ENCODE results near the gene RXRA.
A peak's percentile ranks its signal among the peaks of the same experiment; 100 is the strongest.

The RXRA gene

DNA sequence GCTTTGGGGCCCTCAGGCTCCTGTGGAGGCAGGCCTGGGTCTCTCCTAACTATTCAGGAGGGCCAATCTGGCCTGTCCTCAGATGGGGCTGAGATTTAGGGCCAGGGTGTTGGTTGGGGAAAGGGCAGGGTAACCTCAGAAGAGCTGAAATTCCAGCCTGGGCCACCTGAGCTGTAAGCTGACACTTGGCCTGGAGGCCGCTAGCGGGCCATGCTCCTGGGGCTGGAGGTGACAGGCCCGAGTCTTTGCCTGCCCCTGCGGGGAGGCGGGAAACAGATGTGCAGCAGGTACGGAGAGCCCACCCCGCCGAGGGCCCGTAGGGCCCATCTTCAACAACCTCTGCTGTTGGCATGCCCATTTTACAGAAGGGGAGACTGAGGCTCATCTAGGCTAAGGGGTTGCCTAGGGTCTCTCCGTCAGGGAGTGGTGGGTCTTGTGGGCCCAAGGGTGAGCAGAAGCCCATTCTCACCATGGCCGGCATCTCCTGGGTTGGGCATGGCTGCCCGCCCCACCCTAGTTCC is 69.5 kb downstream of the RXRA start:
- no peak for DNase-seq

DNA sequence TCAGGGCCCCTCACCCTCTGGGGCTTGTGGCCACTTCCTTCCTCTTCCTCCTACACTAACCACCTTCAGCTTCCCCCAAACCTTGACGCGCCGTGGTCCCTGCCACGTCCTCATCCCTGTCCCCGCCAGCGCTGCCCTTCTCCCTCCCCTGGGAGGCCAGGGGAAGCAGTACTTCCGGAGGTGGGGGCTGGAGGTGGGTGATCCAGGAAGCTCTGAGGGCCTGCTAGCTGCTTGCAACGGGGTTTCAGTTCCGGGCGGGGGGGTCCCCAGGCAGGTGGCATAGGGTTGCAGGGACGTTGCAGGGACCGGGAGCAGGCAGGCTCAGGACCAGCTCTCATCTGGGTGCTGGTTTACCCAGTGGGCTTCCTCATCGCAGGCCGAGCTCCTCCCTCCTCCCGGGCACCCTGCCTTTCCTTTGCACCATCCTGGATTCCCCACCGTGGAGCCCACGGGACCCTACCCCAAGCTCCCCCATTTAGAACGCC is 70.0 kb downstream of the RXRA start:
- DNase-seq: no peak

DNA sequence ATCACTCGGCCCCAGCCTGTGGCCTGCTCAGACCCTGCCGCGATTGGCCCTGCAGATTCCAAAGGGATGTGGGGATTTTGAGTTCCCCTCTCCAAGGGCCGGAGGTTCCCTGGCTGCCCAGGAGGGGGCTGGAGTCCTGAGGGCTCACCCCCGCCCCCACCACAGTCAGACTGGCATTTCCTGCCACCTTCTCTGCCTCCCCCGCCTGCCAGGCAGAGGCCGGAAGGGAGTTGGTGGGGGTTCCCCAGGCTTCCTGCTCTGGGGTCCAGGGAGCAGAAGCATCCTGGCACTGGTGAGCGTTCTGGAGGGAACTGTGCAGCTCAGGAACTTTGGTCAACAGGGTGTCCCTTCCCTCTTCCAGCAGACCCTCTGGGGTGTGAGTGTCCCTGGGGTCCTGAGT is 70.6 kb downstream of the RXRA start:
- no peak for DNase-seq

DNA sequence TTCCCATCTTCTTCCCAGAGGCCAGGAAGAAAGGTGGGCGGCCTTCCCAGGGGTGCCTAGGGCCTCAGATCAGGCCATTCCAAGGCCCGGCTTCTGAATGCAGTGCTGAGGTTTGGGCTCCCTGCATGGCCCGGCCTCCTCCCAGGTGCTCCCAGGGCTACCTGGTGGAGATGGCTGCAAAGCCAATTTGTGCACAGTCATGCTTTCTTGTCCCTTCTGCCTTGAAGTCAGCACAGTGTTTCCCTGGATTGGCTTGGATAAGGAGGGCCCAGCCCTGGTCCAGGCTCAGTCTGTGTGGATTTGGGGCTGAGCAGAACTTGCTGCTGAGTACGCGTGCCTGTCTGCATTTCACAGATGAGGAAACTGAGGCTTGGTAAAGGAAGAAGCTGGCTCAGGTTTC is 72.5 kb downstream of the RXRA start:
- DNase-seq: no peak

DNA sequence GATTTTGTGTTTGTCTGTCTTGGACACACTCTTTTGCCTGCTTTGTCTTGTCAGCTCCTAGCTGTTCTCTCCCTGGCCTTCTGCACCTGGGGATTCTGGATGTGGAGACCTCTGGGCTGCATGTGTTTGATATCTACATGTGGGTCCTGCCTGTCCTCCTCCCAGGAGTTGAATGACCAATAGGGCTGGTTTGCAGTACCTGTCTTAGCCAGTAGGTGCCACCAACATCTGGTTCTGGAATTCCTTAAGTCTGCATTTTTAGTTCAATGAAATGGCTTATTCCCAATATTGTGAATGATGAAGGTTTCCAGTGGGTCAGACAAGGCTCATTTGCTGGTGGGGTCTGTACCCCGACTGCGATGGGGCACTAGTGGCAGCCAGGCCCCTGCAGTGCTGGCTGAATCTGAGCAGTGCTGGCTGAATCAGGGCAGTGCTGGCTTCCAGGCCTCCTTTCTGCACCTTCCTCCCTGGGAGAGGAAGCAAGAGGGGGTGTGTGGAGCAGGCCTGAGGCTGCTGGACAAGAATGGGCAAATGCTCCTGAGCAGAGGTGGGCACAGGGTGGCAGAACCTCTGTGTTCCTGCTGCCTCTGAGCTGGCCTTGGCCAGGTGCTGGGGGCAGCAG is 73.3 kb downstream of the RXRA start:
- no peak for DNase-seq

DNA sequence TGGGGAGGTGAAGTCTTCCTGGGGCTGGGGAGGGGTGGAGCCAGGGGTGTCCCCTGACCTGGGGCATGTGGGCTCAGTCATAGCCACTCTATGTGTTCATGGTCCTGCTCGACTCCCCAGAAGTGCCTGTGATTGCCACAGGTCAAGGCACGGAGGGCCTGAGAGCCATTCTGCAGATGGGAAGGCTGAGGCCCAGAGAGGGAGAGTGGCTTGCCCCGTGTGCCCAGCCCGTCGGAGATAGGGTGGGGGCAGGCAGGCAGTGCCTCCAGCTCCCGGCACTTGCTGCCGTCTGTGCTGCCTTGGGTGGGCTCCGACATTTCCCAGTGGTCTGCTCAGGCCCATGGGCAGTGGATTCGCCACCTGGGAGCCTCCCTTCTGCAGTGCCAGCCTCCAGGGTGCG is 74.0 kb downstream of the RXRA start:
- no peak for DNase-seq

DNA sequence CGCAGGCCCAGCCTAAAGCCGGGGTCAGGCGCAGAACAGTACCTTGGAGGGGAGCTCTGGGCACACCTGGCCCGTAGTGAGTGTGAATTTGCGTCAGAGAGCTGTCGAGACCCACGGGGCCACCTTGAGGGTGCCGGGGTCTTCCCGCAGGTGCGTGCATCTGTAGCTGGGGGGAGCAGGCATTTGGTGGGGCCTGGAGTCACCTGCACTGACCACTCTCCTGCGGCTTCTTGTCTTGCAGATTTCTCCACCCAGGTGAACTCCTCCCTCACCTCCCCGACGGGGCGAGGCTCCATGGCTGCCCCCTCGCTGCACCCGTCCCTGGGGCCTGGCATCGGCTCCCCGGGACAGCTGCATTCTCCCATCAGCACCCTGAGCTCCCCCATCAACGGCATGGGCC is 75.1 kb downstream of the RXRA start:
- DNase-seq: no peak

DNA sequence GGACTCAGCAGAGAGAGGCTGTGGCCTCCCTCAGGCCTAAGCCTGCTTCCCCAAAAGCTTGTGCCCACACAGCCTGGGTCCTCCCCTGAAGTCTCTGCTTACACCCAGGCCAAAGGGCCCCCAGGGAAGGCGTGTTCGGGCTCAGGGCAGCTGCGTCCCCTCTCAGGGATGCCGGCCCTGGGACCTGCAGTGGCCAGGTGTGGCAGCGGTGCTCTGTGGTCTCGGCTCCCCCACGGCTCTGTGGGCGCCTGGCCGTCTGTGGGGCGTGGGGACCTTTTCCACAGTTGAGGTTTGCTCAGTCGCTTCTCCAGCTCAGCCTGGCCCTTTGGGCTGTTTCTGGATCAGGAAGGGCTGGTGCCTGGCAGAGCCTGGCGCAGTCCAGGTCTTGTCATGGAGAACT is 75.9 kb downstream of the RXRA start:
- DNase-seq: no peak

DNA sequence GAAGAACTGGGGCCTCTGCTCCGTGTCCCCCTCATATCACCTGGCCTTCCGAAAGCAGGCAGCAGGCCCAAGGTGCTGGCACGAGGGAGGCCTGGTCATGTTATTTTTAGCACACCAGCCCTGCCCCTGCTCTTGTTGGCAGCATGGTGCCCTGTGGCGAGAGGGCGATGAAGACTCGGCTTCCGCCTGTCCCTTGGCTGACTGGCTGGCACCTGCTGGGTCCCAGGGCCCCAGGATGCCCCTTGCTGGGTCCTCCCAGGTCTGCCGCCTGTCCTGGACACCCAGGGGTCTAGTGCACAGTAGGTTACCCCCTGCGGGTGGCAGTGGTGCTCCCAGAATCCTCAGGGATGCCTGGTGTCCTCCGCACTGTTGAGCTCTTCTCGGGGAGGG is 77.0 kb downstream of the RXRA start:
- no peak for DNase-seq

DNA sequence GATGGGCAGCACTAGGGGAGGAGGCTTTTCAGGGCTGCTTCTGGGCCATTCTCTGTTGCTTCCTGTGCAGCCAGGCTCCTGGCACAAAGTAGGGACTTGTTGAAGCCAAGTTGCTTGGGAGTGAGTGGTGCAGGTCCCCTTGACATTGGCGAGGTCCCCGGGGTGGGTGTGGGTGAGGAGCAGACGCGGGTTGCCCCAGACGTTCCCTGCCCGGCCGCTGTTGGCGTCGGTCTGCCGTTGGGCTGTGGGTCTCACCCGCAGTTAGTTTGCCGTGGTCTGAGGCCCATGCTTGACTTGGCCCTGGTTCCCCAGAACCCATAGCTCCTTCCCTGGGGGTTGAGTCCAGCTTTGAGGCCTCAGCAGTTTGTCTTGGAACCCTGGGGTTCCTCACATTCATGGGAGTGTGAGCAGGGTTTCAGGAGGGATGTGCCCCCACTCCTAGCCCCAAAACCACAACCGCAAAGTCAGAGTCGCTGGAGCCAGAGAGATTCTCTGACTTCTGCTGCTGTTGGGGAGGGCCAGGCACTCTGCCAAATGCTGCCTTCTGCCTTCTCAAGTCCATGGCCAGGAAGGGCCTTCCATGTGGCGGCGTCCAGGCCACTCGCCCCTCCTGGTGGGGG is 77.5 kb downstream of the RXRA start:
- DNase-seq: peak in 39 of 51 donors; percentile 19 to 75 (median 46)

DNA sequence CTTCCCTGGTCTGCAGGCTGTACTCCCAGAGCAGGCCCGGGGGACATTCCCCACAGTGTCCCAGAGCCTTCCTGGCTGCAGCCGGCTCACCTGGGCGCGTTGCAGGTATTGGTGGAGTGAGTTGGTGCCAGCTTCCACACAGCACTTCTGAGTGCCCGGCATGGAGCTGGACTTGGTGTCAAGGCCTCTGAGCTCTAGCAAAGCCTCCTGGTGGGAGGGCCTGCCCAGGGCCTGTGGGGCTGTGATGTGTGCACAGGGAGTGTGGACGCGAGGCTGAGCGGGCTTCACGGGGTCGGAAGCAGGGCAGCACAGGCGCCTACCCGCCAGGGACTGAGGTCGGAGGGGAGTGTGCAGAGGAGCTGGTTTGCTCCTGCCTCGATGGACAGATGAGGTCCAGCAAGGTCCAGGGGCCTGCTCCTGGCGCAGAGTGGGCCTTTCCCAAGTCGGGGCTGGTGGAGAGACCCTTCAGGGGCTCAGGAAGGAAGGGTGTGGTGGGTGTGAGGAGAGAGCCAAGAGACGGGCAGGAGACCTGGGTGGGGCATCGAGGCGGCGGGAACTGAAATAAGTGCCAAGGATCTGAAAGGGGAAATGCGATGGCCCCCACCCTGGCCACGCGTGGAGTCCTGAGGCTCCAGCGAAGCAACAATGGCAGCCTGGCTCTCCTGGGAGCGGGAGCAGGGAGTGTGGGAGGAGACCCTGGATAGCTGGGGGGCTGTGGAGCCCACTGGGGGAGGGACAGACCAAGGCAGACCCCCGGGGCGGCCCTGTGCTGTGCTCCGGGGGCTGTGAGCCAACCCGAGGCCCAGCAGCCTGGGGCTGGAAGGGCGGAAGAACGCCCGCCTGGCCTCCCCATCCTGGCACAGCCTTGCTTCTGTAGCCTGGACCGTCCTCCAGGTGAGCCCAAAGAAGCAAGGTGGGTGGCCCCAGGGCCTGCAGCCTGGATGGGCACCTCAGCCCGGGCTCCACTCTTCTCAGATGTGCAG is 78.4 kb downstream of the RXRA start:
- DNase-seq: no peak

DNA sequence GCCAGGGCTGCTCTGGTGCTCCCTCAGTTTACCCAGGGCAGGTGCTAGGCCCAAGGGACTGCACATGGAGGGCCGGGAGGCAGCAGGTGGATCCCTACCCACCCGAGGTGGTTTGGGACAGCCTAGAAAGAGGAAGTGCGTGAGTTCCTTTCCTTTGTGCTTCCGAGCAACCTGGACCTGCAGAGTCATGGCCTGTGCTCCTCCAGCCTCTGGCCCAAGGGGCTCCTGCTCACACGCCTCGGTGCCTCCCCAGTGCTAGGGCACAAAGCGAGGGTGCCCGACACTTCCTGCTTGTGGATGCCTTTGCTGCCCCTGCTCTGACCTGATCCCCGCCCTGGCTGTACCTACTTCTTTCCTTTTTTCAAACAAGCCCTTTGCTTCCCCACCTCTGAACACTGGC is 79.3 kb downstream of the RXRA start:
- no peak for DNase-seq

DNA sequence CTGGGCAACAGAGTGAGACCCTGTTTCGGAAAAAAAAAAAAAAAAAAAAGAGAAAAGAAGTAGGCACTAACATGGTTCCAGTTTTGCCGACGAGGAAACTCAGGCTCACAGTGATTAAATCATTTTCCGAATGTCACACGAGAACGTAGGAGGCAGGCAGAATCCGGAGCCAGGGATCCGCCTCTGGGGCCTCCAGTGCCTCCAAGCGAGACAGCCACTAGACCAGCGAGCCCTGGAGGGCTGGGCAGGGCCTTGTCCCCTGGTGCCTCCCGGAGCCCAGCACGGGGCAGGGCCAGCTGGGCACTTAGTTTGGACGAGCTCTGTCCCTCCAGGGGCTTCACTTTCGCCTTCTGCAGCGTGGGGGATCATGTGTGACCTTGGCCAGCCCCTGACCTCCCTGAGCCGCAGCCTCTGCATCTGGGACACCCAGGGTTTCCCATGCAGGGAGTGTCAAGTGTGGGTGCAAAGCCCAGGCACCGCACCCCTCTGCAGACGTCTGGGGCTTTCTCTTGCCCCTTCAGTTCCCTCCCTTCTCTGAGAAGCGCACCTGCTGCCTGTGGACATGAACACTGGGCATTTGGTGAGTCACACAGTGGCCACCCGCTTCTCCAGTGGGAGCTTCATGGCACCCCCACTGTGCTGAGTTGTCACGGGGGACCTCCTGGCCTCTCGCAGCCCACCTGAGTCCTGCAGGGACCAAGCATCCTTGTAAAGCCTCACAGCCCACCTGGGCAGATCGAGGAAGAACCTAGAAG is 80.3 kb downstream of the RXRA start:
- peak in 4 of 51 donors; percentile 29 to 43 (median 36) for DNase-seq

DNA sequence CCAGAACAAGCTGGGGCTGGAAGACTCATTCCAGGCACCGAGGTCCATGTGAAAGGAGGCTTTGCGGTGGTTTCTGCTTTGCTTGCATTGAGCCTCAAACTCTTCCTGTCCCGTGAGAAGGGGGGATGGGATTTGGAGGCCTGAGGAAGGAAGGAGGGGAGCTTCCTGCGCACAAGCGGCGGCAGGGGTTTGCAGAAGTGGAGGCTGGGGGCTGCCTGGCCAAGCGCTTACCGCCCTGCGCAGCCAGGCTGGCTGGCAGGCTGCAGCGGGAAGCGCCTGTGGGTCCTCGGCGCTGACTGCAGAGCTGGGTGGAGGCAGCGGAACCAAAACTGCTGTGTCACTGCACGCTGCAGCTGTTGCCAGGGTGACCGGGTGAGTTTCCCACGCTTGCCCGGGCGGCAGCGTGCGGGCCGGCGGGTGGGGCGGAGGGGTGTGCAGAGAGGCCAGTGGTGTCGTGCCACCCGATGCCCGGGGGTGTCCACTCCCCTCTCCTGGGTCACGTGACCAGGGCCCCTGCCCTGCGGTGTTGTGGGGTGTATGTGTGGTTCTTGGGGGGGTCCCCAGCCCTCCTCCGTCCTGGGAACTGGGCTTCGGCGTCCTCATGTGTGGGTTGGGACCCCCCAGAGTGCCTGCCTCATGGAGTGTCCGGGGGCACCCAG is 81.0 kb downstream of the RXRA start:
- DNase-seq: peak; percentile 34 to 94 (median 85)

DNA sequence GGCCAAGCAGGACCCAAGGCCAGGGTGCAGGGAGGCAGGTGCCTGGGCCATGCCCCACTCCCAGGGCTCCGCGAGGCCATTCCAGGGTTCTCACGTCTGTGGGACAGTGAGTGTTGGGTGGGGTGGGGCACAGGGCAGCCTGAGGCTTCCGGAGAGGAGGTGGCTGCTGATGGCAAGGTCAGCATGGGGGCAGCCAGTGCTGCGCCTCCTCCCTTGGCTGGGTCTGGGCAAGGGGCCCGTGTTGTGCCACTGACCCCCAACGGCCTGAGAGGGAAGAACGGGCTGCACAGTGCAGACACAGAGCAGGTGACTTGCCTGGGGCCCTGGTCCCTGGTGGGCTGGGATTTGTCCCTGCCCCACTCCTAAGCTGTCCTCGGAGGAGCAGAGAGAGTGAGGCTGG is 82.1 kb downstream of the RXRA start:
- peak in 4 of 51 donors; percentile 18 to 28 (median 25) for DNase-seq

DNA sequence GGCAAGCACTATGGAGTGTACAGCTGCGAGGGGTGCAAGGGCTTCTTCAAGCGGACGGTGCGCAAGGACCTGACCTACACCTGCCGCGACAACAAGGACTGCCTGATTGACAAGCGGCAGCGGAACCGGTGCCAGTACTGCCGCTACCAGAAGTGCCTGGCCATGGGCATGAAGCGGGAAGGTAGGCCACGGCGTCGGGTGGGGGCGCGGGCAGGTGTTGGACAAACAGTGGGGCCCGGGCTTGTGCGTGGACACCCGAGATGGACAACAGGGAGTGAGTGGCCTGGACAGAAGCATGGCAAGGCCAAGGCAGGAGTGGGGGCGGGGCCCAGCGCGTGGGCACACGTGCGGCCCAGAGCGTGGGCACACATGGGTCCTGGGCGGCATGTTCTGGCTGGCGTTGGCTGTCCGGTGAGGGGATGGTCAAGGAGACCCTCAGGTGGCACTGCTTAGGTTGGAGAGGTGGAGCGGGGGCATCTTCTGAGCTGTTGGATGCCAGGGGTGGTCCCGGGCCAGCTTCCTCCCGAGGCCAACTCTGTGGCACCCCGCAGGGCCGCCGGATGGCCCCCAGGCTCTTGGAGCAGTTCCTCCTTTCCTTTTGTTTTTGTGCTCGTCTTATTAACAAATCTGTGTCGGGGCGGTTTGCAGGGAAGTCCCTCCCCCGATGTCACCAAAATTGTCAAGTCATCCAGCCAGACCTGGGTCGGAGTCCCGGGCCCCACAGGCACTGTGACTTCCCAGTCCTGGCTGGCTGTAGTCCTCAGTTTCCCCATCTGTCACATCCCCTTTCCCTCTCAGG is 82.9 kb downstream of the RXRA start:
- DNase-seq: no peak

DNA sequence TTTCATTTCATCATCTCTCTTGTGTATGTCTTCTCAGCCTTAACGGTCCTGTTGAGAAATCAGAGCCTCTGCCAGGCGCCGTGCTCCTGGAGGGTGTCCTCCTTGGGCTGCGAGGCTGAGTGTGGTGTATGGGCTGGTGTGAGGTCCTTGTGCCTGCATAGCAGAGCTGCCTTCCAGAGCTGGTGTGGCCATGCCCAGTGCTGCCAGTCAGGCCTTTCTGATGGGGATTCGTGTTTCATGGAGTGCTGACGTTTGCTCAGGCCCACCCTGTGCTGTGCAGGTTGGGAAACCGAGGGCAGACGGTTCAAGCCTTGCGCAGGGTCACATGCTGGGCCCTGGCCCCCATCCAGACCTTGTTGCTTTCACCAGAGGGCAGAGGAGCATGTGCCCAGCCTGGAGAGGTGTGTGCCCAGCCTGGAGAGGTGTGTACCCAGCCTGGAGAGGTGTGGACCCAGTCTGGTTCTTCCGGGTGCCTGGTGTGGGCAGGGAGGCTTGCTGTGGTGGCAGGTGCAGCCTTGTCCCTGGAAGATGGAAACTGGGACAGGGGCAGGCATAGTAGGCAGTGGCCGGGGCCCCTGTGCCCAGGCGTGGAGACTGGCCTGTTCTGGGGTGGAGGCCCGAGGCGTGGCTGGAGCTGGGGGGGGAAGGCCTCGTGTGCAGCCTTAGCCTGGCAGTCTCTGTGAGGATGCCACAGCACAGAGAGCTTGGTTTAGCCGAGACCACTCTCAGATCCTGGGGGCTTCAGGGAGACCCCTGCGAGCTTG is 84.0 kb downstream of the RXRA start:
- no peak for DNase-seq

DNA sequence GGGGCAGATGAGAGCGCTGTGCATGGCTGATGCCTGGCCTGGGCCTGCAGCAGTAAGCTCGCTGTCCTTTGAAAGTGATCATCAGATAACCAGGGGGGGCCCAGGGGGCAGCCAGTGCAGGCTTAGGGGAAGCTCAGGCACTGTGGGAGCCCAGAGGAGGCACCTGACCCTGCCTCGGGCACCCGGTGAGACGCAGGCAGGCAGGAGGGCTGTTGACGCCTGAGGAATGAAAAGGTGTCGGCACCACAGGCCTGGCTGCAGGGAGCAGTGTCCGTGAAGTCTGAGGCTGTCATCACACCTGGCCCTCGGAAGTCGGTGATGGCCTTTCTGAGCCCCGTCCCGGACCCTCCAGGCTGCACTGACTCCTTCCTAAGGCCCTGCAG is 84.6 kb downstream of the RXRA start:
- no peak for DNase-seq

All from hypothalamus (tissue), 51 donors.